HUES6 (cell line): ENCODE data around the gene FAM222A.

Experiments
- H3K27ac ChIP-seq: 2 replicates; pipeline ENCODE4 v1.7.0; 2013; ENCODE audit warnings: low read depth, mild to moderate bottlenecking, low read length, inconsistent platforms
- H3K27me3 ChIP-seq: 2 replicates; pipeline ENCODE4 v1.6.1; 2013; ENCODE audit warnings: low read length; ENCODE audit not compliant: control insufficient read depth, insufficient read depth
- H3K36me3 ChIP-seq: 2 replicates; pipeline ENCODE4 v1.6.1; 2013; ENCODE audit warnings: low read length; ENCODE audit not compliant: control insufficient read depth, insufficient read depth
- H3K4me1 ChIP-seq: 2 replicates; pipeline ENCODE4 v1.6.1; 2013; ENCODE audit warnings: low read length; ENCODE audit not compliant: control insufficient read depth, insufficient read depth
- H3K4me3 ChIP-seq: 2 replicates; pipeline ENCODE4 v1.5.1; 2013; ENCODE audit warnings: low read depth, low read length
- H3K9ac ChIP-seq: one replicate; pipeline ENCODE4 v1.6.1; 2013; ENCODE audit warnings: mild to moderate bottlenecking, low read length
- H3K9me3 ChIP-seq: 2 replicates; pipeline ENCODE4 v1.6.1; 2013; ENCODE audit warnings: low read depth, low read length; ENCODE audit not compliant: control insufficient read depth, insufficient read depth

The FAM222A gene

GRCh38 chr12:109704371-109705098 is 9.1 kb upstream of the FAM222A start:
- Histone ChIP-seq H3K36me3 (no peaks in the 10 kb centered on the region), H3K27ac (no peak overlapping the region), H3K27me3 (no peaks in the 10 kb centered on the region), H3K4me3 (no peak overlapping the region), H3K9ac (no peak overlapping the region), H3K4me1 (peaks cover 16% of the 10 kb centered on the region), H3K9me3 (no peaks in the 10 kb centered on the region)

DNA sequence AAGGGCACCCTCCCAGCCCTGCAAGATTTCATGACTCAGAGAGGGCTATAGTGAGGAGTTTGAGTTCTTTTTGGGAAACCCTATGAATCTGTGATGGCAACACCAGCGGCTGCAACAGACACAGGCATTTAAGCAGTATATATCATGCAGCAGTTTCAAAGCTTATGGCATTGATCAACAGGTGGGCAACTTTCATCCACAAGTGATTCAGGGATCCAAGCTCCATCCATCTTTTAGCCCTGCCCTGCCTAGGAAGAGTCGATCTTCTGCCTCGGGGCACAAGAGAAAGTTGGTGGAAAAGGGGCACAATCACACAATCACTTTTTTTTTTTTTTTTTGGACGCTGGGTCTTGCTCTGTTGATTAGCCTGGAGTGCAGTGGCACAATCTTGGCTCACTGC is 8.3 kb upstream of the FAM222A start:
- no peak overlapping the region for H3K9ac ChIP-seq
- H3K4me3 ChIP-seq, result no peak overlapping the region
- H3K9me3 ChIP-seq, result no peaks in the 10 kb centered on the region
- H3K36me3 ChIP-seq, result no peaks in the 10 kb centered on the region
- H3K27me3 ChIP-seq, result no peaks in the 10 kb centered on the region
- H3K4me1 ChIP-seq, result peaks cover 21% of the 10 kb centered on the region
- no peak overlapping the region for H3K27ac ChIP-seq

DNA sequence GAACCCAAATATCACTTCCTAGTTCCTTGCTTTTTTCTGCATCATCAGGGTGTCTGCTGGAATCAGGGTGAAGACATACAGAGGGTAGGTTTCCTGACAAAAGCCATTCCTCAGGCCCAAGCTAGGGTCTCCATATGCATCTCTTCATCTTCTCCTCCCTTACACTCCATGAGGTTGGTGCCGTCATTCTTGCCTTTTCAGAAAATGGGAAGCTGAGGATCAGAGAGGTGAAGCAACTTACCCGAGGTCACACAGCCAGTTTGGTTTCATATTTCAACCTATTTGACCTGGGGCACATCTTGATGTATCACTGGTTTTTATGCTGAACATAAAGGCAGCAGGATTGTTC is 7.3 kb upstream of the FAM222A start:
- Histone ChIP-seq H3K9me3 (no peaks in the 10 kb centered on the region), H3K9ac (no peak overlapping the region), H3K27me3 (peaks cover 5% of the 10 kb centered on the region), H3K4me3 (no peak overlapping the region), H3K4me1 (peaks cover 19% of the 10 kb centered on the region), H3K36me3 (no peaks in the 10 kb centered on the region), H3K27ac (no peak overlapping the region)

GRCh38 chr12:109706747-109707469 is 6.7 kb upstream of the FAM222A start:
- H3K9me3 ChIP-seq, result no peaks in the 10 kb centered on the region
- no peaks in the 10 kb centered on the region for H3K36me3 ChIP-seq
- no peak overlapping the region for H3K4me3 ChIP-seq
- peaks cover 24% of the 10 kb centered on the region for H3K4me1 ChIP-seq
- peaks cover 11% of the 10 kb centered on the region for H3K27me3 ChIP-seq
- H3K9ac ChIP-seq, result no peak overlapping the region
- H3K27ac ChIP-seq, result no peak overlapping the region

GRCh38 chr12:109707470-109707821 is 6.2 kb upstream of the FAM222A start:
- Histone ChIP-seq H3K27me3 (peaks cover 16% of the 10 kb centered on the region), H3K36me3 (no peaks in the 10 kb centered on the region), H3K27ac (no peak overlapping the region), H3K4me1 (peaks cover 26% of the 10 kb centered on the region), H3K9me3 (no peaks in the 10 kb centered on the region), H3K4me3 (no peak overlapping the region), H3K9ac (no peak overlapping the region)

GRCh38 chr12:109708939-109709338 is 4.7 kb upstream of the FAM222A start:
- Histone ChIP-seq H3K9me3 (no peaks in the 10 kb centered on the region), H3K27ac (no peak overlapping the region)

DNA sequence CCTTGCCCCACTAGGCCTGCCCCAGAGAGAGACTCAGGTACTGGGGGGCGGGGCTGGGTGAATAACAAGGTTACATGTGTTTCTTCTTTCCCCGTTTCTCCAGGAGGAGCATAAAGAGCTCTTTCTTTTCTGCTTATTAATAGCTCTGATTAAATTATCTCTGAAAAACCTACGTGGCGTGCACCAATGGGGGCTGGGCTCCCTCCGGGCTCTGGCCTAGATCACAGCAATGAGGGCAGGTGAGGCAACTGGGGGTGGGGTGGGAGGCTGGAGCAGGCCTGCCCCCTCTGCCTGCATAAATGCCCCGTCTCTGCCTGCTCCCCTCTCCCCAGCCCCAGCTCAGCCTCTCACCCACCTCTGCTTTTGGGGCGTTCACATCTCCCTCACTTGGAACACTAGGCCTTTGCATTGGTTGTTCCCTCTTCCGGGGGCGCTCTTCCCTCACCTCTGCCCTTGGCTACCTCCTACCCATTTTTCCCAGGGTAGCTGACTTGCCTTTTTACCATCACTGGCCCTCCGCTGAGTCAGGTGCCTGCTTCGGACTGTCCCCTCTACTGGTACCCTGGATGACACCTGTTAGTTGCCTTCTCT is 4.1 kb upstream of the FAM222A start:
- no peak overlapping the region for H3K9ac ChIP-seq
- no peak overlapping the region for H3K4me3 ChIP-seq
- peaks cover 22% of the 10 kb centered on the region for H3K27me3 ChIP-seq
- no peak overlapping the region for H3K27ac ChIP-seq
- no peaks in the 10 kb centered on the region for H3K36me3 ChIP-seq
- peaks cover 32% of the 10 kb centered on the region for H3K4me1 ChIP-seq
- H3K9me3 ChIP-seq, result no peaks in the 10 kb centered on the region

More at GRCh38 chr12:109708939-109709338, 4.7 kb upstream of the FAM222A start:
- Histone ChIP-seq H3K27me3 (peaks cover 22% of the 10 kb centered on the region), H3K36me3 (no peaks in the 10 kb centered on the region), H3K9ac (no peak overlapping the region), H3K4me3 (no peak overlapping the region), H3K4me1 (peaks cover 32% of the 10 kb centered on the region)

DNA sequence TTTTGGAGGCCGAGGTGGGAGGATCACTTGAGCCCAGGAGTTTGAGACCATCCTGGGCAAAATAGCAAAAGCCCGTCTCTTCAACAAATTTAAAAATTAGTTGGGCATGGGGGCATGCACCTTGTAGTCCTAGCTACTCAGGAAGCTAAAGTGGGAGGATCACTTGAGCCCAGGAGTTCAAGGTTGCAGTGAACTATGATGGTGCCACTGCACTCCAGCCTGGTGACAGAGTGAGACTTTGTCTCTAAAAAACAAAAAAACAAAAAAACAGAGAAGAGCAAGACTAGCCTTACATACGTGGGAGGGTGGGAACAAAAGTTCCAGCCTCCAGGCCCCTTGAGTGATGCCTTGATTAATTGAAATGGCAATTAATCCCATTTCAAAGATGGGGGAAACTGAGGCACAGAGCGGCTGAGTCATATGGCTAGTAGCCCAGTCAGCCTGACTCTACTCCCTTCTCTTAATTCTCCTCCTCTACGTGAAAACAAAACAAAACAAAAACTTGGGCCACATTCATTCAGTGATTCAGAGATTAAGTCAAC is 3.3 kb upstream of the FAM222A start:
- no peak overlapping the region for H3K4me3 ChIP-seq
- no peaks in the 10 kb centered on the region for H3K36me3 ChIP-seq
- H3K4me1 ChIP-seq, result peaks cover 34% of the 10 kb centered on the region

GRCh38 chr12:109710747-109711595 is 2.7 kb upstream of the FAM222A start:
- Histone ChIP-seq H3K9ac (no peak overlapping the region), H3K27ac (no peak overlapping the region), H3K36me3 (no peaks in the 10 kb centered on the region), H3K4me1 (peaks cover 38% of the 10 kb centered on the region), H3K27me3 (peaks cover 30% of the 10 kb centered on the region), H3K4me3 (no peak overlapping the region), H3K9me3 (no peaks in the 10 kb centered on the region)

More for the DNA sequence above, 3.3 kb upstream of the FAM222A start:
- Histone ChIP-seq H3K27ac (no peak overlapping the region), H3K9me3 (no peaks in the 10 kb centered on the region), H3K9ac (no peak overlapping the region), H3K27me3 (peaks cover 30% of the 10 kb centered on the region)

GRCh38 chr12:109711596-109712461 is 1.8 kb upstream of the FAM222A start:
- Histone ChIP-seq H3K9ac (no peak overlapping the region), H3K27ac (no peak overlapping the region), H3K9me3 (no peaks in the 10 kb centered on the region)

More at GRCh38 chr12:109711596-109712461, 1.8 kb upstream of the FAM222A start:
- Histone ChIP-seq H3K36me3 (no peaks in the 10 kb centered on the region), H3K4me3 (peak overlapping the region; percentile 45), H3K4me1 (peaks cover 46% of the 10 kb centered on the region), H3K27me3 (peaks cover 34% of the 10 kb centered on the region)
